H1 (cell line): ENCODE results near the gene ADRA2C. TPM values are rescaled to one million over a fixed set of nuclear protein-coding genes. Genes with fewer than 3 reads are reported as not detected.
A peak's percentile ranks its signal among the peaks of the same experiment; 100 is the strongest.

ENCODE experiments used
- CTCF ChIA-PET: fragments of 300-600 bp; sonication (Branson Sonifier 250); formaldehyde crosslinking; loops from one replicate; lab custom pipeline; 2021; ENCODE audit not compliant: partially characterized antibody; lab: Charles Lee
- POLR2A ChIA-PET: fragments of 300-600 bp; sonication (Branson Sonifier 250); formaldehyde crosslinking; loops from one replicate; lab custom pipeline; 2021; ENCODE audit warnings: inconsistent platforms; ENCODE audit not compliant: partially characterized antibody; lab: Charles Lee
- DNase-seq, 2 experiments: peaks; one replicate each; pipeline versions ENCODE4 v3.0.0 to v3.0.0-alpha.2; 2010 to 2022; ENCODE audit warnings: low spot score in 2 of 2, low read depth in 1 of 2, mixed read lengths in 1 of 2
- FAIRE-seq: peaks from 2 replicates; lab custom pipeline; 2011; peaks lifted over from hg19 to GRCh38; lab: Jason Lieb, UNC
- H2AFZ ChIP-seq: 2 replicates; pipeline ENCODE4 v1.8.1; 2012; ENCODE audit warnings: low read length, inconsistent platforms
- H2AK5ac ChIP-seq: 2 replicates; pipeline ENCODE4 v1.6.1; 2013; ENCODE audit warnings: low read depth, low read length
- H2BK120ac ChIP-seq: replicated peaks from 2 replicates; pipeline ENCODE3; 2013; ENCODE audit warnings: low read depth, low read length, inconsistent platforms
- H2BK12ac ChIP-seq: 2 replicates; pipeline ENCODE4 v1.6.1; 2013; ENCODE audit warnings: low read depth, low read length
- H2BK15ac ChIP-seq: 2 replicates; pipeline ENCODE4 v1.6.1; 2013; ENCODE audit warnings: low read length
- H2BK20ac ChIP-seq: 2 replicates; pipeline ENCODE4 v1.6.1; 2013; ENCODE audit warnings: low read length
- H2BK5ac ChIP-seq: 2 replicates; pipeline ENCODE4 v1.6.1; 2013; ENCODE audit warnings: low read depth, low read length
- H3K14ac ChIP-seq: 2 replicates; pipeline ENCODE4 v1.6.1; 2013; ENCODE audit warnings: inconsistent platforms; ENCODE audit not compliant: insufficient read length
- H3K18ac ChIP-seq: 2 replicates; pipeline ENCODE4 v1.6.1; 2013; ENCODE audit warnings: low read length; ENCODE audit errors: extremely low read depth
- H3K23ac ChIP-seq: 2 replicates; pipeline ENCODE4 v1.6.1; 2013; ENCODE audit warnings: inconsistent platforms; ENCODE audit not compliant: insufficient read length
- H3K23me2 ChIP-seq: 2 replicates; pipeline ENCODE4 v1.6.1; 2013; ENCODE audit warnings: low read depth, low read length
- H3K27ac ChIP-seq: 2 replicates; pipeline ENCODE4 v1.6.1; 2011; ENCODE audit warnings: low read depth, low read length, inconsistent platforms
- H3K27me3 ChIP-seq, 4 experiments: replicated peaks in 1 of 4; 1 replicate in 1 of 4; 2 replicates in 3 of 4; pipeline versions ENCODE4 v1.6.1 to v1.8.1; 2011 to 2013; ENCODE audit warnings: low read length in 3 of 4, mild to moderate bottlenecking in 3 of 4, inconsistent platforms in 2 of 4, mixed read lengths in 2 of 4, moderate library complexity in 1 of 4; ENCODE audit not compliant: control insufficient read depth in 3 of 4, insufficient read depth in 3 of 4; ENCODE audit errors: extremely low read depth in 1 of 4
- H3K36me3 ChIP-seq, 4 experiments: 2 replicates each; pipeline versions ENCODE4 v1.6.1 to v1.8.1; 2011 to 2013; ENCODE audit warnings: mild to moderate bottlenecking in 4 of 4, low read length in 3 of 4, moderate library complexity in 2 of 4, control low read depth in 1 of 4, inconsistent platforms in 1 of 4; ENCODE audit not compliant: insufficient read depth in 4 of 4, control insufficient read depth in 2 of 4
- H3K4ac ChIP-seq: replicated peaks from 2 replicates; pipeline ENCODE3; 2013; ENCODE audit warnings: low read length, low read depth, mixed read lengths, inconsistent platforms; ENCODE audit not compliant: insufficient read length
- H3K4me1 ChIP-seq, 4 experiments: replicated peaks in 1 of 4; 1 replicate in 1 of 4; 2 replicates in 3 of 4; pipeline versions ENCODE4 v1.6.1 to v1.8.1; 2011 to 2013; ENCODE audit warnings: low read length in 3 of 4, inconsistent platforms in 2 of 4, mixed read lengths in 1 of 4; ENCODE audit not compliant: insufficient read depth in 4 of 4, control insufficient read depth in 3 of 4
- H3K4me2 ChIP-seq, 2 experiments: 2 replicates each; pipeline versions ENCODE4 v1.6.1 to v1.8.1; 2011 to 2013; ENCODE audit warnings: low read depth in 2 of 2, low read length in 2 of 2, control low read depth in 1 of 2, inconsistent platforms in 1 of 2, mild to moderate bottlenecking in 1 of 2; ENCODE audit not compliant: insufficient read depth in 1 of 2
- H3K4me3 ChIP-seq, 4 experiments: fragments of 200-600, 300-600 bp in 1 of 4; sonication (generic), shearing (Covaris generic), sonication (Bioruptor Twin) in 1 of 4; 2 replicates each; pipeline versions ENCODE4 v1.5.1 to v1.8.1; 2011 to 2016; ENCODE audit warnings: low read length in 4 of 4, low read depth in 3 of 4, control low read depth in 2 of 4, inconsistent platforms in 2 of 4, mild to moderate bottlenecking in 2 of 4, mixed read lengths in 1 of 4, moderate library complexity in 1 of 4; ENCODE audit not compliant: insufficient read depth in 2 of 4; ENCODE audit errors: extremely low read depth in 1 of 4
- H3K56ac ChIP-seq: replicated peaks from 2 replicates; pipeline ENCODE3; 2013; ENCODE audit warnings: low read depth, mild to moderate bottlenecking, mixed read lengths, low read length, inconsistent platforms; ENCODE audit not compliant: insufficient read length
- H3K79me1 ChIP-seq: 2 replicates; pipeline ENCODE4 v1.6.1; 2013; ENCODE audit warnings: low read depth, low read length, control low read depth
- H3K79me2 ChIP-seq, 2 experiments: 2 replicates each; pipeline versions ENCODE4 v1.6.1 to v1.8.1; 2012 to 2013; ENCODE audit warnings: low read length in 2 of 2, mild to moderate bottlenecking in 2 of 2, inconsistent platforms in 1 of 2; ENCODE audit not compliant: insufficient read depth in 2 of 2, control insufficient read depth in 1 of 2
- H3K9ac ChIP-seq, 4 experiments: replicated peaks in 1 of 4; 1 replicate in 1 of 4; 2 replicates in 3 of 4; pipeline versions ENCODE4 v1.6.1 to v1.8.1; 2011 to 2013; ENCODE audit warnings: low read depth in 3 of 4, low read length in 3 of 4, control low read depth in 2 of 4, mild to moderate bottlenecking in 2 of 4, moderate library complexity in 2 of 4, inconsistent platforms in 1 of 4; ENCODE audit errors: extremely low read depth in 1 of 4
- H3K9me3 ChIP-seq, 2 experiments: 2 replicates each; pipeline versions ENCODE4 v1.6.1 to v1.8.1; 2012 to 2013; ENCODE audit warnings: mild to moderate bottlenecking in 2 of 2, moderate library complexity in 2 of 2, control low read depth in 1 of 2, inconsistent platforms in 1 of 2, low read depth in 1 of 2, low read length in 1 of 2, mixed read lengths in 1 of 2; ENCODE audit not compliant: insufficient read depth in 2 of 2
- H4K20me1 ChIP-seq, 2 experiments: replicated peaks in 1 of 2; 2 replicates each; pipeline versions ENCODE3 to v1.8.1; 2011 to 2013; ENCODE audit warnings: inconsistent platforms in 2 of 2, low read length in 2 of 2, mild to moderate bottlenecking in 1 of 2; ENCODE audit not compliant: insufficient read depth in 2 of 2, control insufficient read depth in 1 of 2
- H4K5ac ChIP-seq: 2 replicates; pipeline ENCODE4 v1.6.1; 2013; ENCODE audit warnings: low read length, low read depth, mixed read lengths, inconsistent platforms; ENCODE audit not compliant: insufficient read length
- H4K8ac ChIP-seq: 2 replicates; pipeline ENCODE4 v1.8.0; 2013; ENCODE audit warnings: mild to moderate bottlenecking, moderate library complexity, low read length, inconsistent platforms; ENCODE audit not compliant: insufficient read depth; ENCODE audit errors: extremely low read depth
- H4K91ac ChIP-seq: replicated peaks from 2 replicates; pipeline ENCODE3; 2013; ENCODE audit warnings: low read length, mixed read lengths, inconsistent platforms; ENCODE audit not compliant: insufficient read length
- CHD2 ChIP-seq: IDR thresholded peaks from 2 replicates; pipeline ENCODE4 v1.6.1; 2012; ENCODE audit warnings: low read length, improper control_type of control experiment
- HDAC6 ChIP-seq: IDR thresholded peaks from one replicate; pipeline ENCODE4 v1.7.1; 2012; ENCODE audit warnings: low read depth, mild to moderate bottlenecking, inconsistent platforms, low read length, moderate library complexity
- SIN3A ChIP-seq, 2 experiments: IDR thresholded peaks in 1 of 2; conservative IDR thresholded peaks in 1 of 2; 2 replicates each; pipeline ENCODE4 v1.6.1; 2011 to 2012; ENCODE audit warnings: low read length in 2 of 2, improper control_type of control experiment in 1 of 2, low read depth in 1 of 2, mild to moderate bottlenecking in 1 of 2
- WGBS, 2 experiments: shearing (Covaris generic) in 1 of 2; methylation state at CpG; one replicate each; pipeline versions ENCODE4 v1.1.6 to v1.1.7; 2013 to 2015; ENCODE audit warnings: low lambda C conversion rate in 2 of 2, mixed read lengths in 2 of 2, inconsistent platforms in 1 of 2, low coverage in 1 of 2, missing lambda C conversion rate in 1 of 2; ENCODE audit not compliant: insufficient replicate concordance in 2 of 2, insufficient coverage in 1 of 2, insufficient read length in 1 of 2; ENCODE audit errors: extremely low coverage in 1 of 2, missing lambda C conversion rate in 1 of 2; 5-methylcytosine and 5-hydroxymethylcytosine counted together
- polyA plus RNA-seq, 7 experiments: library from polyadenylated mRNA; depleted of rRNA in 3 of 7; stranded (reverse) in 5 of 7; unstranded in 2 of 7; fragments of >200 nt in 5 of 7; fragments of 200-250 nt in 2 of 7; gene quantifications; 1 replicate in 5 of 7; 2 replicates in 1 of 7; 4 replicates in 1 of 7; pipeline versions ENCODE4 v1.2.1 to v1.2.3, GENCODE V29; 2011 to 2013; ENCODE audit warnings: missing spikeins in 2 of 7, mixed read lengths in 2 of 7
- total RNA-seq: library from RNA; stranded (reverse); fragmentation: NEBNext Ultra II Directional; extraction: Animal tissue kit (Norgen Biotek cat#: 25700); gene quantifications from 2 replicates; pipeline ENCODE4 v1.2.1, GENCODE V29; 2021

The ADRA2C gene
- total and polyA plus RNA-seq, 2 of the 8 experiments (the other 6 are each of a cell fraction or from before 2014, with no cell fraction given) = 14.6 to 14.8 TPM

DNA sequence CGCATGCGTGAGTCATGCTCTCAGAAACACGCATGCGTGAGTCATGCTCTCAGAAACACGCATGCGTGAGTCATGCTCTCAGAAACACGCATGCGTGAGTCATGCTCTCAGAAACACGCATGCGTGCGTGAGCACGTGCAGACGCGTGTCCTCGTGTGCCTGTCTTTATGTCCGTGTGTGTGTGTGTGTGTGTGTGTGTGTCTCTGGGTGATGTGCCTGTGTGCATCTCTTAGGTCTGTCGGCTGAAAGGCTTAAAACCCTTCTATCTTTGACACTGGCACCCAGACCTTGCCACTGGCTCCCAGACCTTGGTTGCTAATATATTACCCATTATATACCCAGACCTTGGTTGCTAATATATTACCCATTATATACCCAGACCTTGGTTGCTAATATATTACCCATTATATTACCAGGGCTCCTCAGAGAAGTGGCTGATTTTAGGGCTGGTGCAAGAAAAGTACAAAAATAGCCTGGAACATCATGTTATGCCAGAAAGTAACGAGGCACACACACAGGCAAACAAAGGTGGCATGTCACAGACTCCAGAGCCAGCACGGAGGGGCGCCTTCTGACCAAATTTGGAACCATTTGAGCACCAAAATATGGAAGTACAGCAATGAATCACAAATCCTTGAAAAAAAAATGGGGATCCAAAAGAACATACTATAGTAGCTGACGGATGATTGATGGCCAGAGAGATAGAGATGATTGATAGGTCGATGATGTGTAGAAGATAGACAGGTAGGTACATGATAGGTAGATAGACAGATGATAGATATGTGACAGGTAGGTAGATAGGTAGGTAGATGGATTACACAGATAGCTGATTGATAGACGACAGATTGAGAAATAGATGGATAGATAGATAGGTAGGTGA, 19.2 kb upstream of the ADRA2C start:
- no peaks in the 10 kb centered on the region for H3K36me3 ChIP-seq
- H2BK120ac ChIP-seq = no peak overlapping the region
- DNase-seq (no peak), FAIRE-seq (no peak)
- H3K9me3 ChIP-seq = peaks cover 4 to 8% of the 10 kb centered on the region in 2 experiments; a peak in 3 of 4 replicates
- H3K56ac ChIP-seq = no peak overlapping the region
- ChIA-PET CTCF (interaction anchor here (0.8 to 6.0 kb wide), 27 partner anchors 12 to 134 kb away, joined by 3 to 90 read pairs (median 5); partner anchors contain the start of gene ADRA2C), POLR2A (interaction anchor here (0.7 to 0.8 kb wide), 3 partner anchors 10 to 195 kb away, joined by 3 to 5 read pairs (median 4); no protein-coding TSS in a partner anchor)
- peak overlapping the region; percentile 66 for H2BK15ac ChIP-seq
- H2BK20ac ChIP-seq = no peak overlapping the region; the same call in 1 of the 2 replicates
- no peaks in the 10 kb centered on the region; a peak in 2 of 7 replicates for H3K27me3 ChIP-seq
- H2AK5ac ChIP-seq = peak overlapping the region; percentile 97
- H2BK12ac ChIP-seq = peak overlapping the region; percentile 43; the same call in 1 of the 2 replicates
- H3K14ac ChIP-seq = no peak overlapping the region
- WGBS, 2 experiments = 84% methylated on average over 17 of the region's 23 CpGs; no CpG with 5 or more reads in 1 of the 2 experiments
- H2BK5ac ChIP-seq = no peak overlapping the region
- no peak overlapping the region for H3K18ac ChIP-seq
- no peaks in the 10 kb centered on the region for H3K79me2 ChIP-seq
- no peaks in the 10 kb centered on the region for H3K79me1 ChIP-seq
- no peak overlapping the region for H3K4me3 ChIP-seq
- H3K23me2 ChIP-seq = peaks cover 2% of the 10 kb centered on the region; the same call in 1 of the 2 replicates
- no peak overlapping the region for H2AFZ ChIP-seq
- no peak for TF ChIP-seq CHD2
- no peak for TF ChIP-seq HDAC6
- 0 out of 4 replicates have a peak, but pooled peaks of 1 of the 2 experiments have one; percentile 2 for TF ChIP-seq SIN3A (conservative IDR thresholded peaks at IDR 0.05 in 1 of 2, IDR thresholded peaks at IDR 0.05 in 1 of 2; ENCODE audit: low read depth in 1 of 2, low read length in 2 of 2)
- H3K9ac ChIP-seq = no peak overlapping the region
- H4K91ac ChIP-seq = no peak overlapping the region
- no peak overlapping the region for H3K27ac ChIP-seq
- no peak overlapping the region for H4K8ac ChIP-seq
- H3K4ac ChIP-seq = no peak overlapping the region
- no peak overlapping the region for H4K5ac ChIP-seq
- H3K4me2 ChIP-seq = no peak overlapping the region; a peak in 1 of 4 replicates
- H3K4me1 ChIP-seq = peaks cover 0 to 20% (median 5%) of the 10 kb centered on the region in 4 experiments; a peak in 5 of 7 replicates
- H3K23ac ChIP-seq = no peak overlapping the region
- no peaks in the 10 kb centered on the region for H4K20me1 ChIP-seq
